Measurements from ENCODE around the gene SLC25A46. TPM values are rescaled to one million over a fixed set of nuclear protein-coding genes. Genes with fewer than 3 reads are reported as not detected.

SLC25A46 gene
- total RNA-seq, 1 donor from 2014 or later = 22.1 TPM

GRCh38 chr5:110760158-110760557 lies 21.4 kb downstream of the SLC25A46 start:
- peaks cover 23 to 46% of the 10 kb centered on the region in 2 donors for H3K36me3 ChIP-seq
- no peaks in the 10 kb centered on the region for H3K4me1 ChIP-seq
- intact Hi-C loops (cut with DNase I) = no loop called here
- H3K27ac ChIP-seq = no peak overlapping the region
- TF ChIP-seq CTCF (IDR thresholded peaks at IDR 0.05) = no peak
- no peaks in the 10 kb centered on the region for H3K27me3 ChIP-seq
- no peaks in the 10 kb centered on the region for H3K9me3 ChIP-seq
- H3K4me3 ChIP-seq = no peak overlapping the region
- no peak for DNase-seq (ENCODE audit: low spot score in 2 of 2)

- no peaks in the 10 kb centered on the region for H3K4me1 ChIP-seq
- H3K27ac ChIP-seq = no peak overlapping the region
- no peak for TF ChIP-seq CTCF (IDR thresholded peaks at IDR 0.05)
- H3K4me3 ChIP-seq = no peak overlapping the region
- no peaks in the 10 kb centered on the region for H3K27me3 ChIP-seq
- H3K36me3 ChIP-seq = no peaks in the 10 kb centered on the region
- no peak for DNase-seq (ENCODE audit: low spot score in 2 of 2)
- intact Hi-C loops (cut with DNase I) = no loop called here
- H3K9me3 ChIP-seq = no peaks in the 10 kb centered on the region
These were observed 29.5 kb downstream of the SLC25A46 start for GRCh38 chr5:110768138-110768860.

GRCh38 chr5:110769000-110769681 lies 30.3 kb downstream of the SLC25A46 start:
- H3K4me3 ChIP-seq = no peak overlapping the region
- no peaks in the 10 kb centered on the region for H3K27me3 ChIP-seq
- no peaks in the 10 kb centered on the region for H3K36me3 ChIP-seq
- no peaks in the 10 kb centered on the region for H3K9me3 ChIP-seq
- DNase-seq (ENCODE audit: low spot score in 2 of 2) = no peak
- intact Hi-C loops (cut with DNase I) = no loop called here
- TF ChIP-seq CTCF (IDR thresholded peaks at IDR 0.05) = no peak
- no peaks in the 10 kb centered on the region for H3K4me1 ChIP-seq
- H3K27ac ChIP-seq = no peak overlapping the region

GRCh38 chr5:110770286-110770685 lies 31.5 kb downstream of the SLC25A46 start:
- no peak for TF ChIP-seq CTCF (IDR thresholded peaks at IDR 0.05)
- H3K4me1 ChIP-seq = no peaks in the 10 kb centered on the region
- no peak for DNase-seq (ENCODE audit: low spot score in 2 of 2)
- no peaks in the 10 kb centered on the region for H3K9me3 ChIP-seq
- no peak overlapping the region for H3K27ac ChIP-seq
- H3K36me3 ChIP-seq = no peaks in the 10 kb centered on the region
- intact Hi-C loops (cut with DNase I) = no loop called here
- no peaks in the 10 kb centered on the region for H3K27me3 ChIP-seq
- no peak overlapping the region for H3K4me3 ChIP-seq

- no peaks in the 10 kb centered on the region for H3K9me3 ChIP-seq
- H3K4me1 ChIP-seq = no peaks in the 10 kb centered on the region
- DNase-seq (ENCODE audit: low spot score in 2 of 2) = no peak
- H3K4me3 ChIP-seq = no peak overlapping the region
- no peaks in the 10 kb centered on the region for H3K36me3 ChIP-seq
- no peak for TF ChIP-seq CTCF (IDR thresholded peaks at IDR 0.05)
- H3K27me3 ChIP-seq = no peaks in the 10 kb centered on the region
- no peak overlapping the region for H3K27ac ChIP-seq
- intact Hi-C loops (cut with DNase I) = no loop called here
These were observed 46.1 kb downstream of the SLC25A46 start for GRCh38 chr5:110784901-110785300.
